WERI-Rb-1 (cell line): Measurements from ENCODE around the gene DPP10.

ENCODE experiments used
- DNase-seq: peaks from one replicate; pipeline ENCODE4 v3.0.0-alpha.2; 2020
- H3K27ac ChIP-seq: fragments of 250-450 bp; sonication (Bioruptor Pico); 2 replicates; pipeline ENCODE4 v1.5.1; 2020; ENCODE audit warnings: mild to moderate bottlenecking, moderate library complexity
- H3K27me3 ChIP-seq: fragments of 250-450 bp; sonication (Bioruptor Pico); 2 replicates; pipeline ENCODE4 v1.5.1; 2021; ENCODE audit warnings: mild to moderate bottlenecking, low read depth, moderate library complexity; ENCODE audit not compliant: insufficient read depth, severe bottlenecking
- H3K36me3 ChIP-seq: fragments of 250-450 bp; sonication (Bioruptor Pico); 2 replicates; pipeline ENCODE4 v1.5.1; 2020; ENCODE audit warnings: mild to moderate bottlenecking, moderate library complexity
- H3K4me3 ChIP-seq: 2 replicates; pipeline ENCODE4 v1.5.1; 2011; ENCODE audit warnings: low read depth, mild to moderate bottlenecking, control low read depth, low read length
- H3K9me3 ChIP-seq: fragments of 250-450 bp; sonication (Bioruptor Pico); 2 replicates; pipeline ENCODE4 v1.5.1; 2021; ENCODE audit warnings: mild to moderate bottlenecking, moderate library complexity; ENCODE audit not compliant: severe bottlenecking
- CTCF ChIP-seq: IDR thresholded peaks from 2 replicates; pipeline ENCODE4 v1.5.1; 2011; ENCODE audit warnings: low read depth, mild to moderate bottlenecking, control low read depth, inconsistent platforms, low read length

The DPP10 gene

GRCh38 chr2:114457956-114458355 lies 15.5 kb downstream of the DPP10 start:
- no peak for TF ChIP-seq CTCF
- Histone ChIP-seq H3K27me3 (no peaks in the 10 kb centered on the region), H3K27ac (no peak overlapping the region), H3K9me3 (no peaks in the 10 kb centered on the region), H3K36me3 (no peaks in the 10 kb centered on the region), H3K4me3 (no peak overlapping the region)
- DNase-seq: no peak

- DNase-seq: no peak
- TF ChIP-seq CTCF: no peak
- Histone ChIP-seq H3K27ac (no peak overlapping the region), H3K9me3 (no peaks in the 10 kb centered on the region), H3K4me3 (no peak overlapping the region), H3K36me3 (no peaks in the 10 kb centered on the region), H3K27me3 (no peaks in the 10 kb centered on the region)
Observed at GRCh38 chr2:114461116-114461515, 18.7 kb downstream of the DPP10 start.

- no peaks in the 10 kb centered on the region for H3K9me3 ChIP-seq
- no peak for TF ChIP-seq CTCF
- DNase-seq: no peak
- H3K27ac ChIP-seq: no peak overlapping the region
- H3K27me3 ChIP-seq: no peaks in the 10 kb centered on the region
- no peaks in the 10 kb centered on the region for H3K36me3 ChIP-seq
- H3K4me3 ChIP-seq: no peak overlapping the region
Observed at GRCh38 chr2:114464961-114465706, 22.7 kb downstream of the DPP10 start.

GRCh38 chr2:114468343-114468742 lies 25.9 kb downstream of the DPP10 start:
- no peak for TF ChIP-seq CTCF
- Histone ChIP-seq H3K4me3 (no peak overlapping the region), H3K27ac (no peak overlapping the region), H3K36me3 (no peaks in the 10 kb centered on the region), H3K9me3 (no peaks in the 10 kb centered on the region), H3K27me3 (no peaks in the 10 kb centered on the region)
- no peak for DNase-seq

- Histone ChIP-seq H3K27ac (no peak overlapping the region), H3K27me3 (no peaks in the 10 kb centered on the region), H3K4me3 (no peak overlapping the region), H3K9me3 (no peaks in the 10 kb centered on the region), H3K36me3 (no peaks in the 10 kb centered on the region)
- no peak for DNase-seq
- TF ChIP-seq CTCF: no peak
Observed at GRCh38 chr2:114472246-114472645, 29.8 kb downstream of the DPP10 start.

- no peak for DNase-seq
- no peak overlapping the region for H3K27ac ChIP-seq
- no peak for TF ChIP-seq CTCF
- H3K4me3 ChIP-seq: no peak overlapping the region
- H3K9me3 ChIP-seq: no peaks in the 10 kb centered on the region
- H3K36me3 ChIP-seq: no peaks in the 10 kb centered on the region
- no peaks in the 10 kb centered on the region for H3K27me3 ChIP-seq
Observed at GRCh38 chr2:114472726-114473125, 30.3 kb downstream of the DPP10 start.
